Mesenchymal stem cell (in vitro differentiated cells and primary cell): ENCODE measurements around the gene PHF13.
A peak's percentile ranks its signal among the peaks of the same experiment; 100 is the strongest.
"Not testable (repeated sequence)": the region's sequence is repeated elsewhere in the genome, so short reads cannot be mapped to it uniquely, and the experiment has no call there.

Source experiments
- DNase-seq: peaks from one replicate; pipeline ENCODE4 v3.0.0-alpha.2; 2013
- H2AFZ ChIP-seq: one replicate; pipeline ENCODE4 v1.6.1; 2013; ENCODE audit warnings: low read depth, mild to moderate bottlenecking, control low read depth, inconsistent platforms, low read length, moderate library complexity
- H2AK5ac ChIP-seq: 2 replicates; pipeline ENCODE4 v1.6.1; 2013; ENCODE audit warnings: low read length, moderate library complexity, mild to moderate bottlenecking, inconsistent platforms; ENCODE audit not compliant: severe bottlenecking
- H2BK120ac ChIP-seq: one replicate; pipeline ENCODE4 v1.6.1; 2013; ENCODE audit warnings: low read depth, mild to moderate bottlenecking, inconsistent platforms, low read length, moderate library complexity
- H2BK12ac ChIP-seq, 2 experiments: one replicate each; pipeline ENCODE4 v1.6.1; 2013; ENCODE audit warnings: inconsistent platforms in 2 of 2, low read length in 2 of 2, mild to moderate bottlenecking in 2 of 2, moderate library complexity in 2 of 2, control low read depth in 1 of 2
- H2BK15ac ChIP-seq: one replicate; pipeline ENCODE4 v1.6.1; 2013; ENCODE audit warnings: mild to moderate bottlenecking, low read depth, inconsistent platforms; ENCODE audit not compliant: poor library complexity, severe bottlenecking
- H2BK5ac ChIP-seq: 2 replicates; pipeline ENCODE4 v1.6.1; 2013; ENCODE audit warnings: low read depth, mild to moderate bottlenecking, low read length, control low read depth, inconsistent platforms; ENCODE audit not compliant: poor library complexity, severe bottlenecking
- H3K14ac ChIP-seq, 2 experiments: one replicate each; pipeline ENCODE4 v1.6.1; 2013; ENCODE audit warnings: inconsistent platforms in 2 of 2, low read length in 2 of 2, control low read depth in 1 of 2, mild to moderate bottlenecking in 1 of 2, moderate library complexity in 1 of 2
- H3K18ac ChIP-seq, 2 experiments: one replicate each; pipeline ENCODE4 v1.6.1; 2013; ENCODE audit warnings: inconsistent platforms in 2 of 2, low read length in 2 of 2, control low read depth in 1 of 2, low read depth in 1 of 2, mild to moderate bottlenecking in 1 of 2
- H3K23ac ChIP-seq, 2 experiments: one replicate each; pipeline ENCODE4 v1.6.1; 2013; ENCODE audit warnings: inconsistent platforms in 2 of 2, low read length in 2 of 2, mild to moderate bottlenecking in 2 of 2, moderate library complexity in 2 of 2, control low read depth in 1 of 2
- H3K27ac ChIP-seq: 2 replicates; pipeline ENCODE4 v1.5.1; 2013; ENCODE audit warnings: mild to moderate bottlenecking, moderate library complexity, low read length, control low read depth, inconsistent platforms; ENCODE audit not compliant: poor library complexity, severe bottlenecking
- H3K27me3 ChIP-seq, 2 experiments: 2 replicates each; pipeline versions ENCODE4 v1.6.1 to v1.7.0; 2013; ENCODE audit warnings: low read length in 2 of 2, mild to moderate bottlenecking in 2 of 2, moderate library complexity in 2 of 2, control low read depth in 1 of 2, inconsistent platforms in 1 of 2; ENCODE audit not compliant: control insufficient read depth in 1 of 2, insufficient read depth in 1 of 2
- H3K36me3 ChIP-seq, 2 experiments: 2 replicates each; pipeline versions ENCODE4 v1.6.1 to v1.7.0; 2013; ENCODE audit warnings: low read length in 2 of 2, control low read depth in 1 of 2, inconsistent platforms in 1 of 2, low read depth in 1 of 2, mild to moderate bottlenecking in 1 of 2; ENCODE audit not compliant: insufficient read depth in 2 of 2, control insufficient read depth in 1 of 2
- H3K4ac ChIP-seq, 2 experiments: one replicate each; pipeline ENCODE4 v1.6.1; 2013; ENCODE audit warnings: inconsistent platforms in 2 of 2, low read length in 2 of 2, mild to moderate bottlenecking in 2 of 2, moderate library complexity in 2 of 2, control low read depth in 1 of 2, low read depth in 1 of 2
- H3K4me1 ChIP-seq: 2 replicates; pipeline ENCODE4 v1.6.1; 2013; ENCODE audit warnings: low read depth, low read length, control low read depth; ENCODE audit not compliant: control insufficient read depth, insufficient read depth
- H3K4me2 ChIP-seq: 2 replicates; pipeline ENCODE4 v1.6.1; 2013; ENCODE audit warnings: low read length, mild to moderate bottlenecking, inconsistent platforms; ENCODE audit not compliant: poor library complexity, severe bottlenecking
- H3K4me3 ChIP-seq, 2 experiments: 2 replicates each; pipeline versions ENCODE4 v1.5.1 to v1.7.0; 2013; ENCODE audit warnings: low read length in 2 of 2, mild to moderate bottlenecking in 2 of 2, control low read depth in 1 of 2, low read depth in 1 of 2; ENCODE audit not compliant: insufficient read depth in 1 of 2
- H3K79me1 ChIP-seq: replicated peaks from 2 replicates; pipeline ENCODE4 v1.6.1; 2013; ENCODE audit warnings: mild to moderate bottlenecking, control low read depth, low read length, inconsistent platforms; ENCODE audit not compliant: poor library complexity, severe bottlenecking
- H3K9ac ChIP-seq: 2 replicates; pipeline ENCODE4 v1.7.0; 2013; ENCODE audit warnings: mild to moderate bottlenecking, low read length, moderate library complexity
- H3K9me3 ChIP-seq: 2 replicates; pipeline ENCODE4 v1.7.0; 2013; ENCODE audit warnings: mild to moderate bottlenecking, low read length; ENCODE audit not compliant: control insufficient read depth
- H4K8ac ChIP-seq: one replicate; pipeline ENCODE4 v1.6.1; 2013; ENCODE audit warnings: inconsistent platforms, mild to moderate bottlenecking, low read length, moderate library complexity
- H4K91ac ChIP-seq: one replicate; pipeline ENCODE4 v1.6.1; 2013; ENCODE audit warnings: mild to moderate bottlenecking, low read length, inconsistent platforms
- WGBS: methylation state at CpG from one replicate; pipeline ENCODE4 v1.1.7; 2013; ENCODE audit warnings: mixed read lengths; 5-methylcytosine and 5-hydroxymethylcytosine counted together

PHF13 gene

DNA sequence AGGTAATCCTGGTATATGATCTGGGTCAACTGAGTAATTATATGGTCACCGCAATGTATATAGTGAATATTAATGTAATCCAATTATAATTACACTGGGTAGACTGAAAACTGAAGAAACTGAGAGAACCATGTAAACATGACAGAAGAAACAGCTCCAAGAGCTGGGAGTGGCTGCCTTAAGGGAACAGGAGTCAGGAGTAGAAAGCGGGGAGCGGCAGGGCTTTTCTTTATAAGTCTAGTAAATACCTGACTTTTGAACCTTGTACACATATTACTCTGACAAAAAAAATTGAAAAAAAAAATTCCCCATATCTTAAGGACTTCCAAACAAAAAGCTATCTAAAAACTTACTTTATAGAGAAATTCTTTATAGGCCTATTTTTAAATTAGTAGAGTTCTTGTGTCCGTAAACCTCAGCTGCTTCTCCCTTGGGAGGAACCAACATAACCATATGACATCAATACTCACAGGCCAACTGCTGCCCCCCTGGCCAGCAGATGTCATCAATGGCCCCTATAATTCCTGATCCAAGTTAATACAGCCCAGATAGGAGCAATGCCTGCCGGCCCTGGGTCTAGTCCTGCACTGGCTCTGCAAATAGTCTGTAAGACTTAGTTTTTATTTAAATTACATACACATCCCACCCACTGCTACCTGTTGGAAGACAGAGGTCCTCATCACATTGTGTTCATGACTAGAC, 45.0 kb downstream of the PHF13 start:
- H2BK5ac ChIP-seq = no peak overlapping the region
- H4K91ac ChIP-seq = no peak overlapping the region
- no peak overlapping the region for H2AK5ac ChIP-seq
- 95% methylated on average over 2 of the region's 5 CpGs for WGBS
- no peak overlapping the region for H4K8ac ChIP-seq
- H3K27ac ChIP-seq = no peak overlapping the region
- no peak overlapping the region for H3K4ac ChIP-seq
- peaks cover 19 to 31% of the 10 kb centered on the region in 2 experiments for H3K36me3 ChIP-seq
- H3K79me1 ChIP-seq = peaks cover 31% of the 10 kb centered on the region
- no peak overlapping the region for H3K4me3 ChIP-seq
- DNase-seq = no peak
- H3K23ac ChIP-seq = no peak overlapping the region
- H3K18ac ChIP-seq = no peak overlapping the region
- H3K4me2 ChIP-seq = no peak overlapping the region
- no peaks in the 10 kb centered on the region for H3K9me3 ChIP-seq
- no peak overlapping the region for H2BK12ac ChIP-seq
- H3K27me3 ChIP-seq = no peaks in the 10 kb centered on the region
- peaks cover 7% of the 10 kb centered on the region for H3K4me1 ChIP-seq
- H2AFZ ChIP-seq = no peak overlapping the region
- H2BK120ac ChIP-seq = no peak overlapping the region
- H2BK15ac ChIP-seq = no peak overlapping the region
- no peak overlapping the region for H3K14ac ChIP-seq
- H3K9ac ChIP-seq = no peak overlapping the region

DNA sequence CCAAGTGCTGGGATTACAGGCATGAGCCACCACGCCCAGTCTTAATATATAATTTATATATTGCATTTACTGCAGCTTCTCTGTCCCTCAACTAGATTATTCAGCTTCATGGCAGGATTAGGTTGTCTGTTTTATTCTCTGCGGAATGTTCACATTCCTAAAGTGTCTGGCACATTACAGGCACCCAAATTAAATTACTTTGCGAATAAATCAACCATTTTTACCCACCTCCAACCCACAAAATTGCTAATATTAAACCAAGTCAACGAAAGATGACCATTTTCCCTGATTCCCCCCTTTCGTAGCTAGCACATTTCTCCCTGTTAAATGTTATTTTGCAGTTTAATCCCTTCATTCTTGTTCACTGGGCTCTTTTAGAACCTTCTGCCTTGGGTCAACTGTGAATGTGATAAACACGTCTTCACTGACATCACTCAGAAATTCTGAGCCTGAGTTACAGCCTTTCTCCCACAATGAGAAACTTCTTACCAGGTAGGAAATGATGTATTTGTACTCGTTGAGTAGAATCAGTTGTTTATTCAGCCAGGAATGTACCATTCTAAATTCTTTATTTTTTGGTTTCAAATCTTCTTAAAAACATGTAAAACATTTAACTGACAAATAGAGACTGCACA, 47.0 kb downstream of the PHF13 start:
- H3K14ac ChIP-seq = no peak overlapping the region
- H3K4me1 ChIP-seq = peaks cover 2% of the 10 kb centered on the region
- no peak overlapping the region for H2AK5ac ChIP-seq
- H3K4me2 ChIP-seq = no peak overlapping the region
- H2BK120ac ChIP-seq = no peak overlapping the region
- peaks cover 29 to 30% of the 10 kb centered on the region in 2 experiments for H3K36me3 ChIP-seq
- no peak for DNase-seq
- H3K9ac ChIP-seq = no peak overlapping the region
- H2BK12ac ChIP-seq = no peak overlapping the region
- H3K23ac ChIP-seq = no peak overlapping the region
- no peak overlapping the region for H2BK5ac ChIP-seq
- H3K9me3 ChIP-seq = no peaks in the 10 kb centered on the region
- no peak overlapping the region for H2AFZ ChIP-seq
- no peak overlapping the region for H4K91ac ChIP-seq
- 98% methylated on average over 5 of the region's 7 CpGs for WGBS
- H3K4me3 ChIP-seq = no peak overlapping the region
- peaks cover 37% of the 10 kb centered on the region for H3K79me1 ChIP-seq
- H3K27me3 ChIP-seq = no peaks in the 10 kb centered on the region
- no peak overlapping the region for H3K4ac ChIP-seq
- no peak overlapping the region for H2BK15ac ChIP-seq
- no peak overlapping the region for H4K8ac ChIP-seq
- H3K18ac ChIP-seq = no peak overlapping the region
- H3K27ac ChIP-seq = peak overlapping the region; percentile 37

DNA sequence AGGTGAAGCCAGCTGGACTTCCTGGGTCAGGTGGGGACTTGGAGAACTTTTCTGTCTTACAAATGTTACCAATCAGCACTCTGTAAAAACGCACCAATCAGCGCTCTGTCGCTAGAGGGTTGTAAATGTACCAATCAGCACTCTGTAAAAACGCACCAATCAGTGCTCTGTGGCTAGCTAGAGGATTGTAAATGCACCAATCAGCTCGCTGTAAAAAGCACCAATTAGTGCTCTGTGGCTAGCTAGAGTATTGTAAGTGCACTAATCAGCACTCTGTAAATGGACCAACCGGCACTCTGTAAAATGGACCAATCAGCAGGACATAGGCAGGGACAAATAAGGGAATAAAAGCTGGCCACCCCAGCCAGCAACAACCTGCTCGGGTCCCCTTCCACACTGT, 48.9 kb downstream of the PHF13 start:
- H3K9ac ChIP-seq, H3K4me1 ChIP-seq, H2AFZ ChIP-seq, H3K4me2 ChIP-seq, H2AK5ac ChIP-seq, H2BK15ac ChIP-seq, H3K18ac ChIP-seq, H3K14ac ChIP-seq, H3K4ac ChIP-seq, H4K91ac ChIP-seq, H3K27me3 ChIP-seq, H3K4me3 ChIP-seq, H2BK120ac ChIP-seq, H3K9me3 ChIP-seq, H2BK12ac ChIP-seq, H4K8ac ChIP-seq, H2BK5ac ChIP-seq, H3K27ac ChIP-seq, DNase-seq, H3K23ac ChIP-seq: not testable (repeated sequence)
- H3K36me3 ChIP-seq = peaks cover 34 to 45% of the 10 kb centered on the region in 2 experiments
- 97% methylated on average over 7 of the region's 7 CpGs for WGBS
- H3K79me1 ChIP-seq = peaks cover 39% of the 10 kb centered on the region

DNA sequence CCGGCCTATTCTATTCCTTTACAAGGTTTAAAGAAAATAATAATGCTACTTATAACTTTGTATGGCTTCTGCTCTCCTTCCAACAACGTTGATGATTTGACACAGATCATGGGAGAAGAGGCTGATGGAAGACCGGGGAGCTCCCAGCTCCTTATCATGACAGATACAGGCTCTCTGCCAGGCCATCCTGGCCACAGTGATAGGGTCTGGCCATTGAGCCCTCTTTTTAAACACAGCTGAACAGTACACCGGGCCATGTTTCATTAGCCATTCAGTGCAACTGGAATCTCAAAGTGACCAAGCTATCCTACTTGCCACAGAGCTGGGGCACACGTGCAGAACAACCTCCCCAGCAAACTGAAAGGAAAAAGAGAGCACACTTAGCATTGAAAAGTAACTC, 53.2 kb downstream of the PHF13 start:
- Histone ChIP-seq H3K27me3 (no peaks in the 10 kb centered on the region), H3K14ac (no peak overlapping the region), H2AFZ (no peak overlapping the region), H2BK120ac (no peak overlapping the region), H2BK12ac (no peak overlapping the region), H3K4me1 (no peaks in the 10 kb centered on the region), H4K91ac (no peak overlapping the region), H3K18ac (no peak overlapping the region), H3K27ac (no peak overlapping the region), H3K4me3 (no peak overlapping the region), H2AK5ac (no peak overlapping the region), H3K36me3 (peaks cover 30 to 56% of the 10 kb centered on the region in 2 experiments), H3K4me2 (no peak overlapping the region), H3K79me1 (peaks cover 39% of the 10 kb centered on the region), H2BK15ac (no peak overlapping the region), H3K9me3 (no peaks in the 10 kb centered on the region), H3K23ac (no peak overlapping the region), H2BK5ac (peak overlapping the region; percentile 46), H3K4ac (no peak overlapping the region), H3K9ac (no peak overlapping the region), H4K8ac (no peak overlapping the region)
- DNase-seq = no peak
- WGBS = 95% methylated on average over 4 of the region's 5 CpGs
